Measurements from ENCODE around the gene TNFRSF8. TPM values are rescaled to one million over a fixed set of nuclear protein-coding genes. Genes with fewer than 3 reads are reported as not detected.

The TNFRSF8 gene
- total and polyA plus RNA-seq, 2 donors (not counting 1 experiment from before 2014, with no cell fraction given), result 0.05 TPM; not detected in 1

DNA sequence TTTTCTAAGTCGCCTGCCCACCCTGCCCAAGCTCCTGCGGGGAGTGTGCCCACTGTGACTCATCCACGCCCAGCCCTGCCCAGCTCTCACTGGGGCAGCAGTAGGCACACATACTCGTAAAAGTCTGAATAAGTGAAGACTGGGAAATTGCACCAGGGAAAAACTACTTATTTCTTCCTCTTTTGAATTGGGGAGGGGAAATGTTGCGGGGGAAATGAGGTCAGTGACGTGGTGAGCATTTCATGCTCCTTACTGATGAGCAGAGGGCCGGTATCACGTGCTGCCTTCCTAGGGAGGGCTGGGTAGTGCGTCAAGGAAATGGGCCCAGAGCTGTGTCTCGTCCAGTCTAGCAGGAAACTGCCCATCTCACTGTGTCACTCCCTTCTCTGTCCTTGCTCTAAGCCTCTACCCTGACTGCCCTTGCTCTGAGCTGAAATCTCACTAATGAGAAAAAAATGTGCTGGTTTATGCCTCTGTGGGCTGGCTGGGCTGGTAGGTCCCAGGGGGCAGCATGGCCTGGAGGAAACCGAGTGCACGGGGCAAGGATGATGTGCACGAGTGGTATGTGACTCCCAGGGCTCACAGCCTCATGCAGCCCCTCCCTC is 90.2 kb downstream of the TNFRSF8 start:
- H4K20me1 ChIP-seq (ENCODE audit: control insufficient read depth, extremely low read depth, insufficient read depth, low read length), result no peaks in the 10 kb centered on the region
- H2AFZ ChIP-seq (ENCODE audit: low read length), result peak overlapping the region; percentile 28
- H3K27ac ChIP-seq (ENCODE audit: insufficient read depth, low read length), result peak overlapping the region; percentile 67
- no peaks in the 10 kb centered on the region for H3K36me3 ChIP-seq (ENCODE audit: control insufficient read depth, insufficient read depth, low read length)
- H3K4me1 ChIP-seq (ENCODE audit: control insufficient read depth, extremely low read depth, insufficient read depth, low read length), result peaks cover 13% of the 10 kb centered on the region
- TF ChIP-seq, protein P1, sequence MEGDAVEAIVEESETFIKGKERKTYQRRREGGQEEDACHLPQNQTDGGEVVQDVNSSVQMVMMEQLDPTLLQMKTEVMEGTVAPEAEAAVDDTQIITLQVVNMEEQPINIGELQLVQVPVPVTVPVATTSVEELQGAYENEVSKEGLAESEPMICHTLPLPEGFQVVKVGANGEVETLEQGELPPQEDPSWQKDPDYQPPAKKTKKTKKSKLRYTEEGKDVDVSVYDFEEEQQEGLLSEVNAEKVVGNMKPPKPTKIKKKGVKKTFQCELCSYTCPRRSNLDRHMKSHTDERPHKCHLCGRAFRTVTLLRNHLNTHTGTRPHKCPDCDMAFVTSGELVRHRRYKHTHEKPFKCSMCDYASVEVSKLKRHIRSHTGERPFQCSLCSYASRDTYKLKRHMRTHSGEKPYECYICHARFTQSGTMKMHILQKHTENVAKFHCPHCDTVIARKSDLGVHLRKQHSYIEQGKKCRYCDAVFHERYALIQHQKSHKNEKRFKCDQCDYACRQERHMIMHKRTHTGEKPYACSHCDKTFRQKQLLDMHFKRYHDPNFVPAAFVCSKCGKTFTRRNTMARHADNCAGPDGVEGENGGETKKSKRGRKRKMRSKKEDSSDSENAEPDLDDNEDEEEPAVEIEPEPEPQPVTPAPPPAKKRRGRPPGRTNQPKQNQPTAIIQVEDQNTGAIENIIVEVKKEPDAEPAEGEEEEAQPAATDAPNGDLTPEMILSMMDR (conservative IDR thresholded peaks at IDR 0.05 in 1 of 2, IDR thresholded peaks at IDR 0.05 in 1 of 2; ENCODE audit: low read depth in 1 of 2, low read length in 2 of 2), result peak in 1 of 2 donors; percentile 6
- TF ChIP-seq EZH2 (IDR thresholded peaks at IDR 0.05; ENCODE audit: low read length, missing control alignments), result no peak
- no peaks in the 10 kb centered on the region for H3K27me3 ChIP-seq (ENCODE audit: control insufficient read depth, insufficient read depth, low read length)
- H3K4me3 ChIP-seq (replicated peaks in 1 of 4; ENCODE audit: control extremely low read depth in 1 of 4, insufficient read depth in 1 of 4, low read depth in 3 of 4, low read length in 4 of 4), result no peak overlapping the region
- H3K4me2 ChIP-seq (ENCODE audit: extremely low read depth, insufficient read depth, low read length), result peak overlapping the region; percentile 37
- H3K9me3 ChIP-seq (ENCODE audit: control insufficient read depth, insufficient read depth, low read depth, low read length), result no peaks in the 10 kb centered on the region
- DNase-seq (ENCODE audit: low read depth in 2 of 2), result peak; percentile 75 to 81
- H3K9ac ChIP-seq (ENCODE audit: insufficient read depth, low read length), result peak overlapping the region; percentile 25
- H3K79me2 ChIP-seq (ENCODE audit: control insufficient read depth, insufficient read depth, low read length), result no peaks in the 10 kb centered on the region

DNA sequence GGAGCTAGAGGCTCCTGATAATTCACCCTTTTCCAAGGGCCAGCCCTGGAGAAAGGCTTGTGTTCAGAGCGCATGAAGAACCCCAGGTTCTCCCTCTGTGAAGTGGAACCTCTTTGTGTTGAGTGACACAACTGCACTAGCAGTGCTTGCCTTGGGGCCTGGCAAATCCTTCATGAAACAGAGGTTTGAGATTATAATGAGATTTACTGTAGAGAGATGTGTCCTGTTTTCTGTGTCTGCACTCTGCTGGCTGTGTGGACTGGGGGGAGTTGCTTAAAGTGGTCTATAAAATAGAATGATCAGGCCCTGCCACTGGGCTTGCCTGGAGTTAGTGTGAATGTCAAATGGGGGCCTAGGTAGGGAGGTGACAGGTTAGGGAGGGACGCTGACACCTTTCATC is 92.2 kb downstream of the TNFRSF8 start:
- DNase-seq (ENCODE audit: low read depth in 2 of 2), result no peak
- H3K79me2 ChIP-seq (ENCODE audit: control insufficient read depth, insufficient read depth, low read length), result no peaks in the 10 kb centered on the region
- H3K4me3 ChIP-seq (replicated peaks in 1 of 4; ENCODE audit: control extremely low read depth in 1 of 4, insufficient read depth in 1 of 4, low read depth in 3 of 4, low read length in 4 of 4), result no peak overlapping the region
- no peak overlapping the region for H3K27ac ChIP-seq (ENCODE audit: insufficient read depth, low read length)
- H3K9me3 ChIP-seq (ENCODE audit: control insufficient read depth, insufficient read depth, low read depth, low read length), result no peaks in the 10 kb centered on the region
- H3K9ac ChIP-seq (ENCODE audit: insufficient read depth, low read length), result no peak overlapping the region
- H3K36me3 ChIP-seq (ENCODE audit: control insufficient read depth, insufficient read depth, low read length), result no peaks in the 10 kb centered on the region
- peaks cover 11% of the 10 kb centered on the region for H3K4me1 ChIP-seq (ENCODE audit: control insufficient read depth, extremely low read depth, insufficient read depth, low read length)
- no peaks in the 10 kb centered on the region for H3K27me3 ChIP-seq (ENCODE audit: control insufficient read depth, insufficient read depth, low read length)
- no peak overlapping the region for H3K4me2 ChIP-seq (ENCODE audit: extremely low read depth, insufficient read depth, low read length)
- no peak overlapping the region for H2AFZ ChIP-seq (ENCODE audit: low read length)
- TF ChIP-seq, protein P1 (conservative IDR thresholded peaks at IDR 0.05 in 1 of 2, IDR thresholded peaks at IDR 0.05 in 1 of 2; ENCODE audit: low read depth in 1 of 2, low read length in 2 of 2), result no peak
- TF ChIP-seq EZH2 (IDR thresholded peaks at IDR 0.05; ENCODE audit: low read length, missing control alignments), result no peak
- no peaks in the 10 kb centered on the region for H4K20me1 ChIP-seq (ENCODE audit: control insufficient read depth, extremely low read depth, insufficient read depth, low read length)

DNA sequence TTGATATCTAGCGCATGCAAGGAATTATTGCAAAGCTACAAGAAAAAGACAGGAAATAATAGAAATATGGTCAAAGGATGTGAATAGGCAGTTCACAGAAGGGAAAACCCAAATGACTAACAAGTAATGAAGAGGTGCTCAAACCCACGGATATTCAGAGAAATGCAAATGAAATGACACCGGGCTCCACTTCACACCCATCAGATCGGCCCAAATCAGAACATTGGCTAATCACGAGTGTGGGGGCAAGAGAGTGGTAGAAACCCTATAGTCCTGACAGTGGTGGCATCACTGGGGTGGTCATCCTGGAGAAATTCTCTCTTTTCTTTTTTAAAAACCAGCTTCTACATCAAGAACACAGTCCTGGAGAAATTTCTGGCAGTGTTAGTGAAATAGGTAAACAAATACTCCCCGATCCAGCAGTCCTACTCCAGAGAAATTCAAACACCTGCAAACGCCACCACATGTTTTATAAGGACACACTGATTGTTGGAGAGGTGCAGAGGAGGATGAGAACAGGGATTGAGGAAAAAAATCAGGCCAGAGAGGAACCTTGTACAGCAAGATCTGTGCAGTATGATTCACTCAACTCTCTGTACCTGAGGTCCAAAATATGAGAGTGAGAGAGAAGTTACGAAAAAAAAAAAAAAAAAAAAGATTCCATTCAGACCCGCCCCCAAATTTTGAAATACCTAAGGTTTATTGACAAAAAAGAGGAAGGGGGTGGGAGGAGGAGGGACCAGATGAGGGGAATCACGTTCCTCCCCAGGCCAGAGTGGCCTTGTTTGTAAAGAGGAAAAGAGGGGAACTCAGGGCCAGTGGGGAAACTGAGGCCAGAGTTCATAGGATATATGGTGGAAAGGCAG is 94.5 kb downstream of the TNFRSF8 start:
- Histone ChIP-seq H3K9me3 (ENCODE audit: control insufficient read depth, insufficient read depth, low read depth, low read length) (no peaks in the 10 kb centered on the region), H3K79me2 (ENCODE audit: control insufficient read depth, insufficient read depth, low read length) (no peaks in the 10 kb centered on the region), H3K9ac (ENCODE audit: insufficient read depth, low read length) (no peak overlapping the region), H2AFZ (ENCODE audit: low read length) (no peak overlapping the region), H3K4me2 (ENCODE audit: extremely low read depth, insufficient read depth, low read length) (no peak overlapping the region), H3K27me3 (ENCODE audit: control insufficient read depth, insufficient read depth, low read length) (no peaks in the 10 kb centered on the region), H3K4me3 (replicated peaks in 1 of 4; ENCODE audit: control extremely low read depth in 1 of 4, insufficient read depth in 1 of 4, low read depth in 3 of 4, low read length in 4 of 4) (no peak overlapping the region), H3K27ac (ENCODE audit: insufficient read depth, low read length) (no peak overlapping the region), H4K20me1 (ENCODE audit: control insufficient read depth, extremely low read depth, insufficient read depth, low read length) (no peaks in the 10 kb centered on the region), H3K4me1 (ENCODE audit: control insufficient read depth, extremely low read depth, insufficient read depth, low read length) (peaks cover 25% of the 10 kb centered on the region), H3K36me3 (ENCODE audit: control insufficient read depth, insufficient read depth, low read length) (no peaks in the 10 kb centered on the region)
- no peak for TF ChIP-seq EZH2 (IDR thresholded peaks at IDR 0.05; ENCODE audit: low read length, missing control alignments)
- TF ChIP-seq, protein P1 (conservative IDR thresholded peaks at IDR 0.05 in 1 of 2, IDR thresholded peaks at IDR 0.05 in 1 of 2; ENCODE audit: low read depth in 1 of 2, low read length in 2 of 2), result no peak
- DNase-seq (ENCODE audit: low read depth in 2 of 2), result no peak
